Hepatocyte (in vitro differentiated cells): ENCODE results near the gene CATSPERD.

Source experiments
- EZH2 ChIP-seq: fragments of 200-600 bp; sonication (generic); IDR thresholded peaks from 2 replicates; pipeline ENCODE4 v1.6.1; 2016; ENCODE audit warnings: antibody characterized with exemption, mild to moderate bottlenecking, borderline replicate concordance
- TF ChIP-seq, protein P1 (sequence below): fragments of 200-600 bp; sonication (generic); IDR thresholded peaks from 2 replicates; pipeline ENCODE4 v1.5.1; 2016; ENCODE audit warnings: antibody characterized with exemption, mild to moderate bottlenecking; ENCODE audit not compliant: poor library complexity

DNA sequence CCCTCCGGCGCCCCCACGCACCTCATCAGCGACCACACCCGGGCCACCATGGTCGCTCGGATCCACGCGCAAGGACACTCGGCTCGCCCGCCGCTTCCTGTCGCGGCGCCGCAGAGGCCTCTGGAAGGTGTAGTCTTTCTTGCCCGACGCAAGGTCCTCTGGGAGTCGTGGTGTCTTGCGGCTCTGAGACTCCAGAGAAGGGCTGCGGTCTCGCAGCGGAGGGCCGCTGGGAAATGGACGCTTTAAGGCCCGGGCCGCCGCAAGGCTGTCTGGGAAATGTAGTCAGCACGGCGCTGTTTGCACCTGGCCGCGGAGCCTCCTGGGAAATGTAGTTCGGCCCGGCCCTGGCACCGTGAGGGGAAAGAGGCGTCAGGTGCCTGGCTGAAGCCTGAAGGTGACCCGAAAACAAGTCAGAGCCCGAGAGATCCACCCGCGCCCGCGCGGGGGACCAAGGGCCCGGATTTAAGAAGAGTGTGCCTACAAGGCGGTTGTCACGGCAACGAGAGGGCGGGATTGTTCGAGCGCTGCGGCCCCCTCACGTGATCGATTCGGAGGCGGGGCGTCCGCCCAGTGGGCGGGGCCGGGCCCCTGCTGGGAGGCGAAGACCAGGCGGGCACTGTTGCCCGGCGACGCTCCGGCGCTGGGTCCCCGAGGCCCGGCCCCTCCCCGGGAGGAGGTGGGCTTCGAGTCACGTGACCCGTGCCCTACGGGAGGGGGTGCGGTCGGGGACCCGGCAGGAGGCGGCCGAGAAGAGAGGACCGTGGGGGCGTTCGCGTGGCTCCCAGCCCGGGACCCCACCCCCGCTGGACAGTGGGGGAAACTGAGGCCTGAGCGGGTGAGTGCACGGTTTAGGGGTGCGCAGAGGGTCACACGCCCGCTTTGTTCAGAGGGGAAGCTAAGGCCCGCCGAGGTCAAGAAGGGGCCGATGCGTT, 39.7 kb upstream of the CATSPERD start, which contains the start of the genes HSD11B1L and MICOS13:
- TF ChIP-seq, protein P1, sequence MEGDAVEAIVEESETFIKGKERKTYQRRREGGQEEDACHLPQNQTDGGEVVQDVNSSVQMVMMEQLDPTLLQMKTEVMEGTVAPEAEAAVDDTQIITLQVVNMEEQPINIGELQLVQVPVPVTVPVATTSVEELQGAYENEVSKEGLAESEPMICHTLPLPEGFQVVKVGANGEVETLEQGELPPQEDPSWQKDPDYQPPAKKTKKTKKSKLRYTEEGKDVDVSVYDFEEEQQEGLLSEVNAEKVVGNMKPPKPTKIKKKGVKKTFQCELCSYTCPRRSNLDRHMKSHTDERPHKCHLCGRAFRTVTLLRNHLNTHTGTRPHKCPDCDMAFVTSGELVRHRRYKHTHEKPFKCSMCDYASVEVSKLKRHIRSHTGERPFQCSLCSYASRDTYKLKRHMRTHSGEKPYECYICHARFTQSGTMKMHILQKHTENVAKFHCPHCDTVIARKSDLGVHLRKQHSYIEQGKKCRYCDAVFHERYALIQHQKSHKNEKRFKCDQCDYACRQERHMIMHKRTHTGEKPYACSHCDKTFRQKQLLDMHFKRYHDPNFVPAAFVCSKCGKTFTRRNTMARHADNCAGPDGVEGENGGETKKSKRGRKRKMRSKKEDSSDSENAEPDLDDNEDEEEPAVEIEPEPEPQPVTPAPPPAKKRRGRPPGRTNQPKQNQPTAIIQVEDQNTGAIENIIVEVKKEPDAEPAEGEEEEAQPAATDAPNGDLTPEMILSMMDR: no peak
- no peak for TF ChIP-seq EZH2
